GM12873 (cell line): ENCODE data around the gene MORN2.

Experiments used
- TF ChIP-seq, protein P1 (sequence below): IDR thresholded peaks from 2 replicates; pipeline ENCODE4 v1.5.1; 2012; ENCODE audit warnings: low read depth, mild to moderate bottlenecking, moderate library complexity, low read length, control low read depth; ENCODE audit not compliant: insufficient read depth; ENCODE audit errors: missing control alignments

The MORN2 gene

DNA sequence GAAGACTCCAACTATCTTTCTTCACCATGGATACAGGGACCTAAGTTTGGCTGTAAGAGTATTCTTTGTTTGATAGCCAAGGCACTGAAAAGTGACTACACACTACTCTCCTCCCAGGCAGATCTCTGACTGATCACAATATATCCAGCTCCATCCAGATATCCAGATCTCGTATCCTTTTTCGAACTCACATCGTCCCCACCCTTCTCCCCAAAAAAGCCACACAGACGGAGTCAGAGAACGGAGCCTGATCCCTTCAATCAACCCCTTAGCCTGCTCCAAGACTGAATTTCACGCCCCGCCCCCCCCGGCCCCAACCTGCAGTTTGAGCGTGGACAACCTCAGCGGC, 575 bp upstream of the MORN2 start:
- TF ChIP-seq, protein P1, sequence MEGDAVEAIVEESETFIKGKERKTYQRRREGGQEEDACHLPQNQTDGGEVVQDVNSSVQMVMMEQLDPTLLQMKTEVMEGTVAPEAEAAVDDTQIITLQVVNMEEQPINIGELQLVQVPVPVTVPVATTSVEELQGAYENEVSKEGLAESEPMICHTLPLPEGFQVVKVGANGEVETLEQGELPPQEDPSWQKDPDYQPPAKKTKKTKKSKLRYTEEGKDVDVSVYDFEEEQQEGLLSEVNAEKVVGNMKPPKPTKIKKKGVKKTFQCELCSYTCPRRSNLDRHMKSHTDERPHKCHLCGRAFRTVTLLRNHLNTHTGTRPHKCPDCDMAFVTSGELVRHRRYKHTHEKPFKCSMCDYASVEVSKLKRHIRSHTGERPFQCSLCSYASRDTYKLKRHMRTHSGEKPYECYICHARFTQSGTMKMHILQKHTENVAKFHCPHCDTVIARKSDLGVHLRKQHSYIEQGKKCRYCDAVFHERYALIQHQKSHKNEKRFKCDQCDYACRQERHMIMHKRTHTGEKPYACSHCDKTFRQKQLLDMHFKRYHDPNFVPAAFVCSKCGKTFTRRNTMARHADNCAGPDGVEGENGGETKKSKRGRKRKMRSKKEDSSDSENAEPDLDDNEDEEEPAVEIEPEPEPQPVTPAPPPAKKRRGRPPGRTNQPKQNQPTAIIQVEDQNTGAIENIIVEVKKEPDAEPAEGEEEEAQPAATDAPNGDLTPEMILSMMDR = no peak

DNA sequence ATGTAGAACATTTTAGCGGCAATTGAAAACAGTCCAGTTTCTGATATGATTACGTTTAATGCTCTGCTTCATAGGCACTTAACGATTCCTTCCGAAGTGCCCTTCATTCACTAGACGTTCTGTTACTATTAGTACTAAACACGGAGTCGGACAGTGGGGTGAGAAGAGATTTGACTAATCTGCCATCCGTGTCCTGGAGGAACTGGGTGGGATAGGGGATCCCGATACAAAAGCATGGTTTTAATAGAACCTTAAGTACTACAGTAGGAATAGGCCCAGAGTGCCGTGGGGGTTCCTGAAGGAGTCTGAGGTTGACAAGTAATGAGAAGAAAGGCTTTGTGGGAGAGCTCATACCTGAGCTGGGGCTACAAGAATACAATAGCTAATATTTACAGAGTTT, 631 bp downstream of the MORN2 start:
- TF ChIP-seq, protein P1 = no peak

DNA sequence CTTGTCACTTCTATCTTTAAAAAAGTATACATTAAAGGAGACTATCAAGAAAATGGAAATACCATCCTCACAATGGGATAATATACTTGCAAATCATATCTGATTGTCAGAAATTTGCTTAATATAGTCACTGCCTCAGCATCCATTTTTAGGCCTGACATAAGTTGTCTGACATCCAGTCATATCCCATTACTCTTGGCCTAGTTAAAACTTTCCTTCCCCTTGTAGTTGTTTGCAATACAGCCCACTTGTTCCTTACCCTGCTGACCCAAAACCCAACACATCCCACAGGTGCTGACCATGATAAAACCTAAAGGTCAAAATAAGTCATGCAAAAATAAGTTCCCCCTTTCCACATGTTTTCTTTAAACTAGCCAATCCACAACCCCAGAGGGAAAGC, 10.3 kb downstream of the MORN2 start:
- TF ChIP-seq, protein P1 = no peak

DNA sequence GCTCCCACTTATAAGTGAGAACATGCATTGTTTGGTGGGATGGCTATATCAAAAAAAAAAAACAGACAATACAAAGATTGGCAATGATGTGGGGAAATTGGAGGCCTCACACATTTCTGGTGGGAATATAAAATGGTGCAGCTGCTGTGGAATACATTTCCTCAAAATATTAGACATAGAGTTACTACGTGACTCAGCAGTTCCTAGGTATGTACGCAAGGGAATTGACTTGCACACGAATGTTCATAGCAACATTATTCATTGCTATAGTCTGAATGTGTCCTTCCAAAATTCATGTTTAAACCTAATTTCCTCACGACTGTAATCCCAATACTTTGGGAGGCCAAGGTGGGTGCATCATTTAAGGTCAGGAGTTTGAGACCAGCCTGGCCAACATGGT, 11.6 kb downstream of the MORN2 start:
- TF ChIP-seq, protein P1 = no peak

DNA sequence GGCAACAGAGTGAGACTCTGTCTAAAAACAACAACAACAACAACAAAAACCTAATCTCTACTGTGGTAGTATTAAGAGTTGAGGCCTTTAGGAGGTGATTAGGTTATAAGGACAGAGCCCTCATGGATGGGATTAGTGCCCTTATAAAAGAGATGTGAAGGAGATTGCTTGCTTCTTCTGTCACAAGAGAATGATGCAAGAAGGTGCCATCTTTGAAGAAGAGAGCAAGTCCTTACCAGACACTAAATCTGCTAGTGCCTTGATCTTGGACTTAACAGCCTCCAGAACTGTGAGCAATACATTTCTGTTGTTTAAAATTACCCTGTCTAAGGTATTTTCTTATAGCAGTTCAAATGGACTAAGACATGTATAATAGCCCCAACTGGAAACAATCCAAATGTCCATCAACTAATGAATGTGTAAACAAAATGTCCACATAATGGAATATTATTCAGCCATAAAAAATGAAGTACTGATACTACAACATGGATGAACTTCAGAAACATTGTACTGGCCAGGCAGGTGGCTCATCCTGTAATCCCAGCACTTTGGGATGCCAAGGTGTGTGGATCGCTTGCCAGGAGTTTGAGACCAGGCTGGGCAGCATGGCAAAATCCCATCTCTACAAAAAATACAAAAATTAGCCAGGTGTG, 12.3 kb downstream of the MORN2 start:
- TF ChIP-seq, protein P1 = no peak

DNA sequence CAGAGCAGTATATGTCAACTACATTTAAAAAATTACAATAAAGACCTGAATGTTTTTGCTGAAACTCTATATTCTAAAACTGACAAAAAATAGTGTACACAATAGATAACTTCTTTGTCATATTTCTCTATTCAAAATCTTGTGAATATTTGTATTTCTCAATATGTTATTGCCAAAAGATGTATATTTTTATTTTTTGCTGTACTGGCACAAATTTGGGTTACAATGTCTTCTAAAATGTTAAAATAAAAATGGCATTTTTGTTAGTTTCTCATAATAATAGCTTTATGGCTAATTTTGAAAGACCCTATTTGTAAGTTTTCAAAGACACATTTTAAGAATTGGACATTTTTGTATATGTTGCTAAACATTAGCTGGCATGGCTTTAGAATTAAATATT, 13.3 kb downstream of the MORN2 start:
- TF ChIP-seq, protein P1 = no peak

DNA sequence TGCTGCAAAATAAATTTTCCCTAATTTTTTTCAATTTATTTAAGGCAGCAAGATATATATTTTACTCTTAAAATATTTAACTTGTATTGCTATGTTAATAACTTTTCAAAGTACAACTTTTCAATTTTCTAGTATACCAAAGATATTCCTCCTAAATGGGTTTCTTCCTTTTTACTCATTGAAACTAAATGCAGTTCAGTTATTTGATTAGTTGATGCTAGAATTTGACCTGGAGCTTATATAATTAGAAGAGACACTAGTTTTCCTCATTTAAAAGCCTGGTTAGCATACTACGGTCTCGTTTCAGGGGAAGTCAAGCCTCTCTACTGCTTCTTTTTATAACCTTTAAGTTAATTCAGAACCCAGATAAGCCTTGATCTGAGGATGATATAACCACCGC, 13.8 kb downstream of the MORN2 start, which contains the start of gene ARHGEF33:
ARHGEF33 (plus strand) TSS at position 301 of the 400 bp plus-strand sequence. CDS start 29,573 bp downstream, outside the sequence.
- TF ChIP-seq, protein P1 = no peak
